Measurements from ENCODE around the gene C6orf47.

DNA sequence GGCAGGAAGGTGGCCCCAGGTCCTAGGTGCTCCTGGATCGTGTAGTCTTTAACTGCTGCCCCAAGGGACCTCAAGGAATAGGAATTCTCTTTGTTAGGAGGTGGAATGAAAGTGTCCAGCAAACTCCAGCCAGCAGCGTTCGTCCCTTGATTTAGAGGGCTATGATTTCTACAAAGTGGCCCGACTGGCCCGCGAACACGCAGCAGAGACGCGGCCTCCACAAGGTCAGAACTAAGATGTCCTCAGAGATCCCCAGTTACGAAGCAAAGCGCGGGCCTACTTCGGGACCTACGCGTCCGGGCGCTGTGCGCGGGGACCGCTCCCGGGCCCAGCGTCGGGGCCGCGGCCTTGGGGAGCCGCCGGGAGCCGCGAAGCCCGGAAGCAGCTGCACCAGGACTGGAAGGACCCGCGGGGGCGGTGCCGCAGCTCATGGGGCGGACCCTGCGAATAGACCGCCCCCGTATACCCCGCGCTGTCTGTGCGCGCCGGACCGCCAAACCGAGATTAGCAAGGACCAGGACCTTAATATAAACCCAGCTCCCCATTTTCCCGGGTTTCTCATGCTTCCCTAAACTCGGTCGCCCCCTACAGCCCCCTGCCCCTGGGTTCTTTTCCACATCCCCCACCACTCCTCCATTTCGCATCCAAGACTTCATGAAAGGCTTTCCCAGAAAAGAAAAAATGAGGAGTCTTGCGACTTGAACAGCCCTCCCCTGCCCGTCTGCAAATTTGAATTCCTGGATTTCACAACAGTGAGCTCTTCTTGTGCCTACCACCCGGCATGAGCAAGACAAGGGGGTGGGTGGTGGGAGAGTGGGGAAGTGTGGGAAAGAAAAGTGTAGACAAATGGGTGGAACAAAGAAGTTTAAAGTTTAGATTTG lies at the start of gene C6orf47:
- TF ChIP-seq TAF1 (IDR thresholded peaks at IDR 0.05; ENCODE audit: low read depth, low read length), result peak; percentile 79
- no peak for TF ChIP-seq ZNF274 (IDR thresholded peaks at IDR 0.05; ENCODE audit: borderline replicate concordance, extremely low read depth, low read length)
- peak; percentile 53 to 83; a peak in 2 of 4 replicates for TF ChIP-seq SIN3A (conservative IDR thresholded peaks at IDR 0.05 in 1 of 2, IDR thresholded peaks at IDR 0.05 in 1 of 2; ENCODE audit: low read depth in 1 of 2, low read length in 2 of 2)
- TF ChIP-seq TCF12 (IDR thresholded peaks at IDR 0.05; ENCODE audit: low read depth, low read length), result no peak
- no peak for TF ChIP-seq CHD2 (IDR thresholded peaks at IDR 0.05; ENCODE audit: low read length)
